HUES64 (cell line): ENCODE results near the gene SCAF8.
"Not testable (repeated sequence)": the region's sequence is repeated elsewhere in the genome, so short reads cannot be mapped to it uniquely, and the experiment has no call there.

Source experiments
- H3K27ac ChIP-seq: 2 replicates; pipeline ENCODE4 v1.7.0; 2013; ENCODE audit warnings: low read depth, low read length, inconsistent platforms
- H3K27me3 ChIP-seq: 2 replicates; pipeline ENCODE4 v1.6.1; 2013; ENCODE audit warnings: mild to moderate bottlenecking, low read length; ENCODE audit not compliant: insufficient read depth
- H3K36me3 ChIP-seq: 2 replicates; pipeline ENCODE4 v1.6.1; 2013; ENCODE audit warnings: mild to moderate bottlenecking, low read length; ENCODE audit not compliant: insufficient read depth
- H3K4me1 ChIP-seq: 2 replicates; pipeline ENCODE4 v1.6.1; 2013; ENCODE audit warnings: mild to moderate bottlenecking, low read length, moderate library complexity; ENCODE audit not compliant: insufficient read depth
- H3K4me3 ChIP-seq: 2 replicates; pipeline ENCODE4 v1.5.1; 2013; ENCODE audit warnings: mild to moderate bottlenecking, low read length, moderate library complexity
- H3K9ac ChIP-seq: 2 replicates; pipeline ENCODE4 v1.6.1; 2013; ENCODE audit warnings: mild to moderate bottlenecking, low read depth, low read length
- H3K9me3 ChIP-seq: 2 replicates; pipeline ENCODE4 v1.6.1; 2013; ENCODE audit warnings: low read depth, low read length; ENCODE audit not compliant: insufficient read depth
- WGBS: fragments of 150-250, 120-280 bp; methylation state at CpG from one replicate; pipeline ENCODE4 v1.1.7; 2013; ENCODE audit warnings: missing lambda C conversion rate; 5-methylcytosine and 5-hydroxymethylcytosine counted together

SCAF8 gene

GRCh38 chr6:154786144-154786868, 53.1 kb downstream of the SCAF8 start:
- Histone ChIP-seq H3K9me3 (no peaks in the 10 kb centered on the region), H3K27ac (no peak overlapping the region), H3K4me1 (peaks cover 16% of the 10 kb centered on the region; the same call in 1 of the 2 replicates), H3K4me3 (no peak overlapping the region), H3K9ac (no peak overlapping the region), H3K36me3 (peaks cover 43% of the 10 kb centered on the region), H3K27me3 (no peaks in the 10 kb centered on the region)
- 93% methylated on average over 9 of the region's 9 CpGs for WGBS

GRCh38 chr6:154791556-154792317, 58.5 kb downstream of the SCAF8 start:
- Histone ChIP-seq H3K9ac (no peak overlapping the region), H3K4me1 (peaks cover 3% of the 10 kb centered on the region; the same call in 1 of the 2 replicates), H3K9me3 (no peaks in the 10 kb centered on the region), H3K4me3 (no peak overlapping the region), H3K27me3 (no peaks in the 10 kb centered on the region), H3K27ac (no peak overlapping the region), H3K36me3 (peaks cover 75% of the 10 kb centered on the region)
- WGBS = 87% methylated on average over 5 of the region's 5 CpGs

GRCh38 chr6:154792325-154792724, 59.1 kb downstream of the SCAF8 start:
- Histone ChIP-seq H3K9me3 (no peaks in the 10 kb centered on the region), H3K27ac (no peak overlapping the region), H3K27me3 (no peaks in the 10 kb centered on the region), H3K4me3 (no peak overlapping the region), H3K4me1 (no peaks in the 10 kb centered on the region), H3K9ac (no peak overlapping the region), H3K36me3 (peaks cover 79% of the 10 kb centered on the region)
- 94% methylated on average over 3 of the region's 4 CpGs for WGBS

- Histone ChIP-seq H3K4me3 (no peak overlapping the region), H3K27me3 (no peaks in the 10 kb centered on the region), H3K36me3 (peaks cover 78% of the 10 kb centered on the region), H3K27ac (no peak overlapping the region), H3K4me1 (no peaks in the 10 kb centered on the region), H3K9ac (no peak overlapping the region), H3K9me3 (no peaks in the 10 kb centered on the region)
- 90% methylated on average over 2 of the region's 3 CpGs for WGBS
Measured at GRCh38 chr6:154792761-154793160, 59.5 kb downstream of the SCAF8 start.

- 96% methylated on average over 3 of the region's 3 CpGs for WGBS
- no peaks in the 10 kb centered on the region for H3K27me3 ChIP-seq
- no peak overlapping the region for H3K4me3 ChIP-seq
- no peaks in the 10 kb centered on the region for H3K4me1 ChIP-seq
- H3K9ac ChIP-seq = no peak overlapping the region
- H3K9me3 ChIP-seq = no peaks in the 10 kb centered on the region
- H3K27ac ChIP-seq = no peak overlapping the region
- H3K36me3 ChIP-seq = peaks cover 78% of the 10 kb centered on the region
Measured at GRCh38 chr6:154796484-154796883, 63.3 kb downstream of the SCAF8 start.

- no peak overlapping the region for H3K27ac ChIP-seq
- H3K4me3 ChIP-seq = no peak overlapping the region
- H3K9ac ChIP-seq = no peak overlapping the region
- no peaks in the 10 kb centered on the region for H3K27me3 ChIP-seq
- H3K9me3 ChIP-seq = no peaks in the 10 kb centered on the region
- no peaks in the 10 kb centered on the region for H3K4me1 ChIP-seq
- peaks cover 82% of the 10 kb centered on the region for H3K36me3 ChIP-seq
- 100% methylated on average over 3 of the region's 3 CpGs for WGBS
Measured at GRCh38 chr6:154797857-154798256, 64.6 kb downstream of the SCAF8 start.

GRCh38 chr6:154800338-154800737, 67.1 kb downstream of the SCAF8 start:
- Histone ChIP-seq H3K27ac (no peak overlapping the region), H3K9me3 (no peaks in the 10 kb centered on the region), H3K36me3 (peaks cover 86% of the 10 kb centered on the region), H3K9ac (no peak overlapping the region), H3K4me3 (no peak overlapping the region), H3K27me3 (no peaks in the 10 kb centered on the region), H3K4me1 (no peaks in the 10 kb centered on the region)

- Histone ChIP-seq H3K36me3 (peaks cover 99% of the 10 kb centered on the region), H3K9me3 (no peaks in the 10 kb centered on the region), H3K27me3 (no peaks in the 10 kb centered on the region), H3K27ac (no peak overlapping the region), H3K9ac (no peak overlapping the region), H3K4me3 (no peak overlapping the region), H3K4me1 (no peaks in the 10 kb centered on the region)
- 89% methylated on average over 2 of the region's 2 CpGs for WGBS
Measured at GRCh38 chr6:154805288-154805911, 72.2 kb downstream of the SCAF8 start.

- WGBS = 98% methylated on average over 3 of the region's 3 CpGs
- no peak overlapping the region for H3K4me3 ChIP-seq
- no peak overlapping the region for H3K9ac ChIP-seq
- H3K4me1 ChIP-seq = no peaks in the 10 kb centered on the region
- no peaks in the 10 kb centered on the region for H3K9me3 ChIP-seq
- H3K27me3 ChIP-seq = no peaks in the 10 kb centered on the region
- H3K36me3 ChIP-seq = peaks cover 100% of the 10 kb centered on the region
- H3K27ac ChIP-seq = no peak overlapping the region
Measured at GRCh38 chr6:154806804-154807203, 73.6 kb downstream of the SCAF8 start.

GRCh38 chr6:154811663-154812062, 78.4 kb downstream of the SCAF8 start:
- H3K36me3 ChIP-seq = peaks cover 98% of the 10 kb centered on the region
- not testable (repeated sequence) for H3K4me1 ChIP-seq, H3K4me3 ChIP-seq, H3K9me3 ChIP-seq, H3K27me3 ChIP-seq, H3K27ac ChIP-seq, H3K9ac ChIP-seq
- WGBS = 98% methylated on average over 3 of the region's 3 CpGs

GRCh38 chr6:154814063-154814462, 80.8 kb downstream of the SCAF8 start:
- no peak overlapping the region for H3K4me3 ChIP-seq
- no peaks in the 10 kb centered on the region for H3K9me3 ChIP-seq
- H3K27me3 ChIP-seq = no peaks in the 10 kb centered on the region
- no peak overlapping the region for H3K27ac ChIP-seq
- H3K9ac ChIP-seq = no peak overlapping the region
- WGBS = 97% methylated on average over 7 of the region's 7 CpGs
- no peaks in the 10 kb centered on the region for H3K4me1 ChIP-seq
- H3K36me3 ChIP-seq = peaks cover 98% of the 10 kb centered on the region
